Heart left ventricle (tissue), 16 donors: ENCODE measurements around the gene GNB3. TPM values are rescaled to one million over a fixed set of nuclear protein-coding genes. Genes with fewer than 3 reads are reported as not detected.

Experiments used
- ATAC-seq, 4 donors: fragments of 200-7000 bp; cut with Tn5 transposase; one replicate each; pipeline ENCODE4 v1.9.1; 2020 to 2022; ENCODE audit warnings: moderate library complexity in 4 of 4, mild to moderate bottlenecking in 3 of 4, moderate number of reproducible peaks in 1 of 4
- DNase-seq, 5 donors: peaks; one replicate each; pipeline ENCODE4 v3.0.0-alpha.2; 2020
- H3K27ac ChIP-seq, 12 donors: fragments of 200-600 bp; sonication (generic) in 4 of 12; one replicate each; pipeline versions ENCODE4 v1.5.0 to v1.8.0; 2016 to 2022; ENCODE audit warnings: mild to moderate bottlenecking in 2 of 12
- H3K27me3 ChIP-seq, 9 donors: fragments of 200-600 bp; sonication (generic) in 2 of 9; one replicate each; pipeline versions ENCODE4 v1.5.1 to v1.8.0; 2016 to 2022; ENCODE audit warnings: mild to moderate bottlenecking in 3 of 9
- H3K36me3 ChIP-seq, 9 donors: fragments of 200-600 bp; sonication (generic) in 2 of 9; one replicate each; pipeline versions ENCODE4 v1.5.0 to v1.8.0; 2018 to 2022; ENCODE audit warnings: mild to moderate bottlenecking in 2 of 9
- H3K4me1 ChIP-seq, 12 donors: fragments of 200-600 bp; sonication (generic) in 4 of 12; one replicate each; pipeline versions ENCODE4 v1.5.0 to v1.8.0; 2016 to 2022; ENCODE audit warnings: mild to moderate bottlenecking in 3 of 12
- H3K4me3 ChIP-seq, 12 donors: fragments of 200-600 bp; sonication (generic) in 4 of 12; one replicate each; pipeline versions ENCODE4 v1.5.0 to v1.8.0; 2017 to 2022; ENCODE audit warnings: mild to moderate bottlenecking in 9 of 12, moderate library complexity in 4 of 12
- H3K9me3 ChIP-seq, 12 donors: fragments of 200-600 bp; sonication (generic) in 4 of 12; one replicate each; pipeline versions ENCODE4 v1.5.0 to v1.8.0; 2016 to 2022; ENCODE audit warnings: mild to moderate bottlenecking in 1 of 12
- CTCF ChIP-seq, 12 donors: fragments of 200-600 bp; sonication (generic) in 4 of 12; IDR thresholded peaks; one replicate each; pipeline versions ENCODE4 v1.5.0 to v1.8.0; 2018 to 2022; ENCODE audit warnings: antibody characterized with exemption in 12 of 12, mild to moderate bottlenecking in 5 of 12
- POLR2A ChIP-seq, 2 donors: fragments of 450-650 bp; IDR thresholded peaks; one replicate each; pipeline ENCODE4 v1.6.1; 2017; ENCODE audit warnings: antibody characterized with exemption in 2 of 2, mild to moderate bottlenecking in 2 of 2, moderate library complexity in 2 of 2
- WGBS, 4 donors: extraction: QIAGEN DNeasy Blood & Tissue Kit in 2 of 4; methylation state at CpG; one replicate each; pipeline versions ENCODE4 v1.1.5 to v1.1.7; 2013 to 2018; 5-methylcytosine and 5-hydroxymethylcytosine counted together
- intact Hi-C, 10 donors: fragments of 100-400 bp; cut with DNase I; formaldehyde crosslinking; loops; one replicate each; pipeline versions ENCODE4 v1.11.1 to v1.14.2; 2022
- polyA plus RNA-seq, 2 donors: library from polyadenylated mRNA; stranded (reverse); fragments of 200-250 nt; gene quantifications; one replicate each; pipeline ENCODE4 v1.2.3, GENCODE V29; 2013
- total RNA-seq, 9 donors: library from RNA; depleted of rRNA in 2 of 9; stranded (reverse); fragments of >200 nt in 2 of 9; fragmentation: NEBNext Ultra II Directional in 3 of 9; extraction: Animal tissue kit (Norgen Biotek cat#: 25700) in 3 of 9; gene quantifications; one replicate each; pipeline versions ENCODE4 v1.1.0 to v1.2.4, GENCODE V29; 2016 to 2023
- donor health status: ischemic (EF 13 %, LVEDD 7.1; RV severe dilation, severe dysfunction).
- donor health status: healthy with polysubstance abuse.
- donor health status: DM: no; HTN: yes; CAD: no.
- donor health status: DM: no; HTN: no; CAD: no.
- donor health status: ischemic (EF 25% LVEDD 6.9; RV normal size, moderate dysfunction).
- donor health status: ischemic (EF 25% LVEDD 5.7; RV mildly dilated, moderate dysfunction).
- donor health status: healthy.
- donor health status: DM: yes; HTN: yes; CAD: no.
- donor health status: ischemic (EF 35%, LVEDD 5.7; RV mildly dilated, moderate dysfunction).
- donor health status: nonischemic (EF 11% LVEDD 7.7; RV severe dilation, severe dysfunction).
- donor health status: DM: yes; HTN: yes; CAD: no.
- donor health status: PGD.
- donor health status: ischemic (EF 29% LVEDD 5.4; RV normal size, mild dysfunction).
- donor health status: nonischemic (EF 23%, LVEDD 6.1; RV moderate dilation, normal function).

Gene GNB3
- total and polyA plus RNA-seq, 11 donors: 0.64 to 12.4 (median 6.2) TPM

DNA sequence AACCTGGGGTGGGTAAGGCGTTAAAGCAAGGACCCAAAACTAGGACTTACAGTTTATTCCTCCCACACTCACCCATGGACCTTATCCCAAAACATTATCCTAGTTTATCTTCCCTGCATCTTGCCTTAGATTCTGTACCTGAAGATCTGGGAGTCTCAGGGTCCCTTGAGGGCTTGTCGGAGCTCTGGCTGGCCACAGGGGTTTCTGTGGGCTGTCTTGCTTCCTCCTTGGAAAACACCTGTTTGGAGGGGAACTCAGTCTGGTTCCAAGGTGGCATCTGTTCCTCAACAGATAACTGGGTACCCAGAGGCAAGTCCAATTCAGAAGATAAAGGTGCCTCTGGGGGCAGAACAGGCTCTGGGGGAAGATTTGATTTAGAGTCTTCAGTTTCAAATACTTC, 8.7 kb downstream of the GNB3 start:
- Histone ChIP-seq H3K36me3 (peaks cover 0 to 56% (median 34%) of the 10 kb centered on the region in 9 donors), H3K9me3 (no peaks in the 10 kb centered on the region), H3K27me3 (no peaks in the 10 kb centered on the region), H3K27ac (no peak overlapping the region), H3K4me3 (no peak overlapping the region), H3K4me1 (peaks cover 0 to 22% (median 14%) of the 10 kb centered on the region in 12 donors)
- TF ChIP-seq CTCF (IDR thresholded peaks at IDR 0.05) (no peak), POLR2A (IDR thresholded peaks at IDR 0.05) (no peak)
- DNase-seq: no peak
- intact Hi-C loops: no loop called here
- no peak for ATAC-seq
- WGBS, 4 donors: 80 to 100% (median 92%) methylated on average over 2 of the region's 2 CpGs

GRCh38 chr12:6849976-6850560, 9.3 kb downstream of the GNB3 start:
- intact Hi-C loops: no loop called here
- WGBS, 4 donors: 68 to 76% (median 74%) methylated on average over 10 of the region's 10 CpGs
- Histone ChIP-seq H3K27ac (no peak overlapping the region), H3K4me3 (peak overlapping the region in 1 of 12 donors; percentile 79), H3K27me3 (no peaks in the 10 kb centered on the region), H3K4me1 (peaks cover 0 to 22% (median 14%) of the 10 kb centered on the region in 12 donors), H3K36me3 (peaks cover 0 to 50% (median 34%) of the 10 kb centered on the region in 9 donors), H3K9me3 (no peaks in the 10 kb centered on the region)
- ATAC-seq (no peak), DNase-seq (peak in 1 of 5 donors; percentile 7)
- TF ChIP-seq POLR2A (IDR thresholded peaks at IDR 0.05) (no peak), CTCF (IDR thresholded peaks at IDR 0.05) (no peak)

DNA sequence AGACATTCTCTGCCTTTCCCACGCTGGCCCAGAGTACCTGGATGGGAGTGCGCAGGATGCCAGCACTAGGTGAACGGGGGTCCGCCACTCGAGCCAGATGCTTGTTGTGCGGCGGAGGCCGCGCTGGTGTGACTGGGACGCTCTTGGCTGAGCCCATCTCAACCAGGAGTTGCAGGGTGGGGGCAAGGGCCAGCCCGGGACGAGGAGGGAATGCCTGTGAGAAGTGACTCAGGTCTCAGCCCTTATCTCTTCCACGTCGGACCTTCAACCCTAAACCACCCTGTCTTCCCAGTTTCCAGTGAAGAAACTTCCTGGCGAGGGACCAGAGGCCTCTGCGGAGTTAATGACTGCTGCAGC, 10.0 kb downstream of the GNB3 start:
- no peak for TF ChIP-seq POLR2A (IDR thresholded peaks at IDR 0.05)
- peak overlapping the region in 1 of 12 donors; percentile 17 for H3K27ac ChIP-seq
- H3K4me1 ChIP-seq: peaks cover 0 to 22% (median 14%) of the 10 kb centered on the region in 12 donors
- peak overlapping the region in 9 of 12 donors; percentile 64 to 83 (median 73) for H3K4me3 ChIP-seq
- DNase-seq: peak in 1 of 5 donors; percentile 74
- no peaks in the 10 kb centered on the region for H3K27me3 ChIP-seq
- H3K36me3 ChIP-seq: peaks cover 0 to 47% (median 36%) of the 10 kb centered on the region in 9 donors
- WGBS, 4 donors: 15 to 31% (median 26%) methylated on average over 9 to 16 of the region's 16 CpGs
- ATAC-seq: no peak
- H3K9me3 ChIP-seq: no peaks in the 10 kb centered on the region
- intact Hi-C loops: no loop called here

GRCh38 chr12:6851153-6851920, 10.6 kb downstream of the GNB3 start, which contains the start of gene CDCA3:
Gene CDCA3 (minus strand): TSS chr12:6851286. CDS start chr12:6850952, 334 bp downstream.
- DNase-seq: peak; percentile 94 to 98 (median 96)
- WGBS, 4 donors: 0 to 1% (median 0%) methylated on average over 33 to 37 of the region's 37 CpGs
- intact Hi-C loops: no loop called here

More at GRCh38 chr12:6851153-6851920, 10.6 kb downstream of the GNB3 start, which contains the start of gene CDCA3:
- Histone ChIP-seq H3K4me3 (peak within 1 kb of the TSS; percentile 50 to 83 (median 72)), H3K36me3 (peaks cover 0 to 47% (median 36%) of the 10 kb centered on the region in 9 donors), H3K4me1 (peaks cover 0 to 22% (median 14%) of the 10 kb centered on the region in 12 donors), H3K27me3 (no peaks in the 10 kb centered on the region), H3K9me3 (no peaks in the 10 kb centered on the region), H3K27ac (peak within 1 kb of the TSS; percentile 64 to 99 (median 94))
- ATAC-seq: peak; percentile 75 to 81 (median 78)
- TF ChIP-seq POLR2A (IDR thresholded peaks at IDR 0.05) (peak; percentile 83 to 86), CTCF (IDR thresholded peaks at IDR 0.05) (no peak)
